Caco-2 (cell line): ENCODE results near the gene KLK15. TPM values are rescaled to one million over a fixed set of nuclear protein-coding genes. Genes with fewer than 3 reads are reported as not detected.
A peak's percentile ranks its signal among the peaks of the same experiment; 100 is the strongest.

Experiments
- BruUV-seq: library from RNA; stranded (reverse); fragments of 400-500 nt; replicated peaks from 2 replicates; lab custom pipeline; 2021; lab: Mats Ljungman, UMichigan
- CTCF ChIA-PET: fragments of 300-600 bp; sonication (Branson Sonifier 250); formaldehyde crosslinking; loops from one replicate; lab custom pipeline; 2022; ENCODE audit warnings: antibody characterized with exemption; lab: Charles Lee
- POLR2A ChIA-PET: fragments of 300-600 bp; sonication (Branson Sonifier 250); formaldehyde crosslinking; loops from one replicate; lab custom pipeline; 2022; ENCODE audit warnings: antibody characterized with exemption; lab: Charles Lee
- DNase-seq, 2 experiments: peaks; one replicate each; pipeline versions ENCODE4 v3.0.0 to v3.0.0-alpha.2; 2020 to 2022
- H3K27me3 ChIP-seq: replicated peaks from 2 replicates; pipeline ENCODE4 v1.6.0; 2011; ENCODE audit warnings: low read length; ENCODE audit not compliant: control insufficient read depth, insufficient read depth
- H3K36me3 ChIP-seq: 2 replicates; pipeline ENCODE4 v1.5.1; 2011; ENCODE audit warnings: low read length; ENCODE audit not compliant: control insufficient read depth, insufficient read depth
- H3K4me1 ChIP-seq: fragments of 250-450 bp; sonication (Bioruptor Pico); 2 replicates; pipeline ENCODE4 v1.5.1; 2020; ENCODE audit warnings: mild to moderate bottlenecking
- H3K4me3 ChIP-seq: 2 replicates; pipeline ENCODE4 v1.5.1; 2011; ENCODE audit warnings: low read depth, mild to moderate bottlenecking, control low read depth, low read length
- H3K9me3 ChIP-seq: fragments of 250-450 bp; sonication (Bioruptor Pico); 2 replicates; pipeline ENCODE4 v1.5.1; 2020; ENCODE audit warnings: mild to moderate bottlenecking, moderate library complexity
- H3K27ac Mint-ChIP-seq: one replicate; pipeline ENCODE4 v1.8.0; 2022; ENCODE audit warnings: mixed read lengths; ENCODE audit not compliant: unreplicated experiment
- H3K27me3 Mint-ChIP-seq: one replicate; pipeline ENCODE4 v1.8.0; 2022; ENCODE audit warnings: mixed read lengths; ENCODE audit not compliant: insufficient read depth, unreplicated experiment
- H3K36me3 Mint-ChIP-seq: one replicate; pipeline ENCODE4 v1.8.0; 2022; ENCODE audit warnings: mild to moderate bottlenecking, mixed read lengths; ENCODE audit not compliant: insufficient read depth, unreplicated experiment
- H3K4me1 Mint-ChIP-seq: one replicate; pipeline ENCODE4 v1.8.0; 2022; ENCODE audit warnings: low read depth, mixed read lengths; ENCODE audit not compliant: unreplicated experiment
- H3K4me3 Mint-ChIP-seq: one replicate; pipeline ENCODE4 v1.8.0; 2022; ENCODE audit warnings: mild to moderate bottlenecking, moderate library complexity, mixed read lengths; ENCODE audit not compliant: unreplicated experiment
- H3K9me3 Mint-ChIP-seq: one replicate; pipeline ENCODE4 v1.8.0; 2022; ENCODE audit warnings: mixed read lengths; ENCODE audit not compliant: unreplicated experiment
- CTCF ChIP-seq, 2 experiments: fragments of 200-600 bp in 1 of 2; IDR thresholded peaks; 1 replicate in 1 of 2; 2 replicates in 1 of 2; pipeline versions ENCODE4 v1.5.1 to v1.8.0; 2011 to 2022; ENCODE audit warnings: antibody characterized with exemption in 1 of 2, control low read depth in 1 of 2, inconsistent platforms in 1 of 2, low read depth in 1 of 2, low read length in 1 of 2, mild to moderate bottlenecking in 1 of 2, moderate library complexity in 1 of 2; ENCODE audit not compliant: insufficient read depth in 1 of 2, severe bottlenecking in 1 of 2, unreplicated experiment in 1 of 2
- intact Hi-C: fragments of 100-400 bp; cut with micrococcal nuclease; formaldehyde crosslinking; loops from one replicate; pipeline ENCODE4 v1.10.0; 2022; ENCODE audit not compliant: unreplicated experiment
- total RNA-seq: library from RNA; stranded (reverse); gene quantifications from 2 replicates; pipeline ENCODE4 v1.2.3, GENCODE V29; 2022

KLK15 gene
- total RNA-seq, 1 experiment from 2014 or later = not detected

DNA sequence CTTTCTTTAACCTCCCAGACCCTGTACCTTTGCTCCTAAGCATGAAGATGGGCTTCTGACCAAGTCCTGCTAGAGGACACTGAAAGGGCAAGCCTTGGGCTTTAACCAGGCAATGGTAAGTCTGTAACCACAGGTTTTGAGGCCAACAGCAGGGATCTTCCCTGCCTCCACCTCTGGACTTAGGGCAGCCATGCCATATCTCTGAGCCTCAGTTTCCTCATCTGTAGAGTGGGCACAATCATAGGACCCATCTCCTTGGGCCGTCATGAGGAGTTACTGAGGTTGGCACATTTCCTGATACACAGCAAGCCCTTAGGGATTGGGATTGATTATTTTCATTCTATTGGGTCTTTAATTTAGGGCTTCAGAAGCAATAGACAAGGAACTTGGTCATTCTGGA, 24.5 kb downstream of the KLK15 start:
- no peaks in the 10 kb centered on the region for H3K4me1 ChIP-seq
- peaks cover 21% of the 10 kb centered on the region for H3K36me3 Mint-ChIP-seq
- DNase-seq = no peak
- intact Hi-C loops = no loop called here
- TF ChIP-seq CTCF (IDR thresholded peaks at IDR 0.05; ENCODE audit: insufficient read depth in 1 of 2, low read depth in 1 of 2, low read length in 1 of 2, severe bottlenecking in 1 of 2, unreplicated experiment in 1 of 2) = no peak
- CTCF ChIA-PET = no interaction called here
- no peaks in the 10 kb centered on the region for H3K36me3 ChIP-seq
- H3K9me3 Mint-ChIP-seq = peaks cover 17% of the 10 kb centered on the region
- BruUV-seq = no TSS peak
- no peak overlapping the region for H3K27ac Mint-ChIP-seq
- POLR2A ChIA-PET = no interaction called here
- no peak overlapping the region for H3K4me3 ChIP-seq
- no peaks in the 10 kb centered on the region for H3K27me3 ChIP-seq
- H3K27me3 Mint-ChIP-seq = peaks cover 3% of the 10 kb centered on the region
- no peak overlapping the region for H3K4me3 Mint-ChIP-seq
- H3K4me1 Mint-ChIP-seq = peaks cover 6% of the 10 kb centered on the region
- no peaks in the 10 kb centered on the region for H3K9me3 ChIP-seq

- BruUV-seq = no TSS peak
- peaks cover 63% of the 10 kb centered on the region for H3K36me3 Mint-ChIP-seq
- POLR2A ChIA-PET = interaction anchor here (0.6 to 1.0 kb wide), 8 partner anchors 8 to 420 kb away, joined by 3 to 7 read pairs (median 3); partner anchors contain the start of genes JOSD2 and POLD1
These were observed 28.7 kb downstream of the KLK15 start for GRCh38 chr19:50804420-50805272.

More at GRCh38 chr19:50804420-50805272, 28.7 kb downstream of the KLK15 start:
- DNase-seq = peak; percentile 99
- Histone ChIP-seq H3K4me3 (peak overlapping the region; percentile 62), H3K36me3 (peaks cover 4% of the 10 kb centered on the region; the same call in 1 of the 2 replicates), H3K9me3 (no peaks in the 10 kb centered on the region), H3K27me3 (no peaks in the 10 kb centered on the region), H3K4me1 (peaks cover 10% of the 10 kb centered on the region; the same call in 1 of the 2 replicates)
- Mint-ChIP-seq H3K9me3 (peaks cover 3% of the 10 kb centered on the region), H3K4me1 (peaks cover 12% of the 10 kb centered on the region), H3K4me3 (peak overlapping the region; percentile 93), H3K27me3 (no peaks in the 10 kb centered on the region), H3K27ac (peak overlapping the region; percentile 99)
- intact Hi-C loops = loop anchor here (1.0 kb wide), 1 partner anchor 304 kb away; the partner anchor contains the start of gene CTU1
- CTCF ChIA-PET = interaction anchor here (0.6 to 0.9 kb wide), 3 partner anchors 80 to 290 kb away, joined by 4 to 7 read pairs (median 6); no protein-coding TSS in a partner anchor
- TF ChIP-seq CTCF (IDR thresholded peaks at IDR 0.05; ENCODE audit: insufficient read depth in 1 of 2, low read depth in 1 of 2, low read length in 1 of 2, severe bottlenecking in 1 of 2, unreplicated experiment in 1 of 2) = no peak
